SK-N-SH (cell line): Measurements from ENCODE around the gene PDCD11. TPM values are rescaled to one million over a fixed set of nuclear protein-coding genes. Genes with fewer than 3 reads are reported as not detected.

ENCODE experiments used
- CTCF ChIA-PET: fragments of 300-600, 350-600 bp; formaldehyde crosslinking; extraction: SDS; loops from one replicate; lab custom pipeline; 2021; lab: Yijun Ruan, JAX
- POLR2A ChIA-PET: fragments of 350-600 bp; sonication (Branson Sonifier 250); formaldehyde crosslinking; extraction: SDS; loops from one replicate; lab custom pipeline; 2020; ENCODE audit warnings: antibody characterized with exemption, inconsistent platforms; lab: Yijun Ruan, JAX
- DNase-seq: peaks from one replicate; pipeline ENCODE4 v3.0.0; 2012
- H2AFZ ChIP-seq: fragments of 200-600 bp; sonication (generic); 2 replicates; pipeline ENCODE4 v1.8.1; 2016; ENCODE audit warnings: antibody characterized with exemption, mild to moderate bottlenecking, low read depth
- H3F3A ChIP-seq: fragments of 200-600 bp; sonication (generic); replicated peaks from 2 replicates; pipeline ENCODE3; 2016; ENCODE audit warnings: antibody characterized with exemption, mild to moderate bottlenecking; ENCODE audit not compliant: insufficient read depth
- H3K27ac ChIP-seq, 2 experiments: fragments of 200-500 bp in 1 of 2; fragments of 200-600 bp in 1 of 2; sonication (Bioruptor generic) in 1 of 2; sonication (generic), shearing (Covaris generic) in 1 of 2; 2 replicates each; pipeline versions ENCODE4 v1.5.1 to v1.6.1; 2014 to 2016; ENCODE audit warnings: low read depth in 2 of 2, inconsistent platforms in 1 of 2, low read length in 1 of 2, mild to moderate bottlenecking in 1 of 2, mixed read lengths in 1 of 2
- H3K27me3 ChIP-seq: fragments of 200-600 bp; sonication (generic), shearing (Covaris generic); 2 replicates; pipeline ENCODE4 v1.6.1; 2016; ENCODE audit warnings: mixed run types; ENCODE audit not compliant: insufficient read depth
- H3K36me3 ChIP-seq, 2 experiments: fragments of 200-500 bp in 1 of 2; fragments of 200-600 bp in 1 of 2; sonication (Bioruptor generic) in 1 of 2; sonication (generic) in 1 of 2; replicated peaks in 1 of 2; 2 replicates each; pipeline versions ENCODE3 to v1.5.1; 2014 to 2016; ENCODE audit warnings: low read length in 1 of 2, mild to moderate bottlenecking in 1 of 2; ENCODE audit not compliant: insufficient read depth in 2 of 2, control insufficient read depth in 1 of 2
- H3K4me1 ChIP-seq, 2 experiments: fragments of 200-500 bp in 1 of 2; fragments of 200-600 bp in 1 of 2; sonication (Bioruptor generic) in 1 of 2; sonication (generic), shearing (Covaris generic) in 1 of 2; 2 replicates each; pipeline versions ENCODE4 v1.5.1 to v1.6.1; 2014 to 2016; ENCODE audit warnings: low read depth in 1 of 2, low read length in 1 of 2, mixed run types in 1 of 2; ENCODE audit not compliant: insufficient read depth in 2 of 2, control insufficient read depth in 1 of 2
- H3K4me2 ChIP-seq: fragments of 200-600 bp; sonication (generic), shearing (Covaris generic); 2 replicates; pipeline ENCODE4 v1.6.1; 2017; ENCODE audit warnings: mixed run types
- H3K4me3 ChIP-seq, 2 experiments: fragments of 200-500 bp in 1 of 2; fragments of 200-600 bp in 1 of 2; sonication (Bioruptor generic) in 1 of 2; sonication (generic), shearing (Covaris generic) in 1 of 2; 2 replicates each; pipeline versions ENCODE4 v1.5.1 to v1.8.1; 2014 to 2016; ENCODE audit warnings: low read depth in 2 of 2, inconsistent platforms in 1 of 2, low read length in 1 of 2, mild to moderate bottlenecking in 1 of 2, mixed read lengths in 1 of 2, moderate library complexity in 1 of 2
- H3K79me2 ChIP-seq: fragments of 200-600 bp; sonication (generic); 2 replicates; pipeline ENCODE4 v1.8.1; 2017; ENCODE audit warnings: mild to moderate bottlenecking; ENCODE audit not compliant: insufficient read depth
- H3K9ac ChIP-seq: fragments of 200-600 bp; sonication (generic); 2 replicates; pipeline ENCODE4 v1.6.1; 2017; ENCODE audit warnings: mixed run types
- H3K9me2 ChIP-seq: fragments of 200-600 bp; sonication (generic); 2 replicates; pipeline ENCODE4 v1.6.1; 2017; ENCODE audit warnings: mixed run types
- H3K9me3 ChIP-seq: fragments of 200-600 bp; sonication (generic); 2 replicates; pipeline ENCODE4 v1.6.1; 2017; ENCODE audit warnings: mixed run types, mild to moderate bottlenecking, moderate library complexity
- H4K20me1 ChIP-seq: fragments of 200-600 bp; sonication (generic); 2 replicates; pipeline ENCODE4 v1.6.1; 2017; ENCODE audit warnings: mild to moderate bottlenecking, mixed run types; ENCODE audit not compliant: insufficient read depth
- ELF1 ChIP-seq: IDR thresholded peaks from 2 replicates; pipeline ENCODE4 v1.4.0; 2012
- EZH2phosphoT487 ChIP-seq: fragments of 200-600 bp; sonication (generic); IDR thresholded peaks from 2 replicates; pipeline ENCODE4 v1.6.1; 2017; ENCODE audit warnings: low read depth, mixed run types, mild to moderate bottlenecking, antibody characterized with exemption, moderate library complexity, borderline replicate concordance
- FOSL2 ChIP-seq: IDR thresholded peaks from 2 replicates; pipeline ENCODE4 v1.4.0; 2012; ENCODE audit warnings: low read depth, mild to moderate bottlenecking, moderate library complexity, borderline replicate concordance
- FOXJ3 ChIP-seq: sonication (generic); formaldehyde crosslinking; IDR thresholded peaks from 2 replicates; pipeline ENCODE4 v1.5.1; 2020; ENCODE audit warnings: mild to moderate bottlenecking, missing genetic modification reagents
- FOXM1 ChIP-seq: IDR thresholded peaks from 2 replicates; pipeline ENCODE4 v1.4.0; 2012; ENCODE audit warnings: low read depth, mild to moderate bottlenecking
- MEF2A ChIP-seq: IDR thresholded peaks from 2 replicates; pipeline ENCODE4 v1.4.0; 2012; ENCODE audit warnings: low read depth, borderline replicate concordance
- MXI1 ChIP-seq: IDR thresholded peaks from 2 replicates; pipeline ENCODE4 v1.6.1; 2012; ENCODE audit warnings: mild to moderate bottlenecking, low read depth, low read length, improper control_type of control experiment
- NFIC ChIP-seq: IDR thresholded peaks from 2 replicates; pipeline ENCODE4 v1.4.0; 2012; ENCODE audit warnings: borderline replicate concordance
- RCOR1 ChIP-seq: fragments of 150-350 bp; IDR thresholded peaks from 2 replicates; pipeline ENCODE4 v1.6.1; 2017; ENCODE audit warnings: antibody characterized with exemption, low read length
- REST ChIP-seq: IDR thresholded peaks from 2 replicates; pipeline ENCODE4 v1.6.1; 2012; ENCODE audit warnings: mild to moderate bottlenecking, low read depth, low read length, moderate library complexity
- RFX5 ChIP-seq: IDR thresholded peaks from 2 replicates; pipeline ENCODE4 v1.6.1; 2012; ENCODE audit warnings: mild to moderate bottlenecking, improper control_type of control experiment, low read length
- SMC3 ChIP-seq: IDR thresholded peaks from 2 replicates; pipeline ENCODE4 v1.6.1; 2012; ENCODE audit warnings: low read depth, low read length, improper control_type of control experiment
- TCF12 ChIP-seq: IDR thresholded peaks from 2 replicates; pipeline ENCODE4 v1.4.0; 2012
- TEAD4 ChIP-seq: IDR thresholded peaks from 2 replicates; pipeline ENCODE4 v1.4.0; 2012; ENCODE audit warnings: mild to moderate bottlenecking, borderline replicate concordance; ENCODE audit not compliant: insufficient read depth
- USF1 ChIP-seq: IDR thresholded peaks from 2 replicates; pipeline ENCODE4 v1.4.0; 2012; ENCODE audit warnings: low read depth, borderline replicate concordance
- YY1 ChIP-seq: IDR thresholded peaks from 2 replicates; pipeline ENCODE4 v1.4.0; 2012; ENCODE audit warnings: low read depth, mild to moderate bottlenecking
- WGBS: methylation state at CpG from one replicate; pipeline ENCODE4 v1.1.6; 2017; ENCODE audit warnings: low lambda C conversion rate; 5-methylcytosine and 5-hydroxymethylcytosine counted together
- polyA plus RNA-seq, 3 experiments: library from polyadenylated mRNA; depleted of rRNA; stranded (reverse); fragments of >200 nt; gene quantifications; 2 replicates each; pipeline ENCODE4 v1.2.3, GENCODE V29; 2012
- TF ChIP-seq, protein P1 (sequence below): fragments of 200-600 bp; sonication (generic); IDR thresholded peaks from 2 replicates; pipeline ENCODE4 v1.6.1; 2017; ENCODE audit warnings: antibody characterized with exemption, mild to moderate bottlenecking, moderate library complexity
- TF ChIP-seq, protein P2 (sequence below): IDR thresholded peaks from 2 replicates; pipeline ENCODE4 v1.4.0; 2012; ENCODE audit warnings: low read depth, borderline replicate concordance

PDCD11 gene
- polyA plus RNA-seq, 1 of the 3 experiments (the other 2 are of a cell fraction) = 29.8 TPM

GRCh38 chr10:103447187-103447586 lies 50.8 kb downstream of the PDCD11 start:
- H4K20me1 ChIP-seq = no peaks in the 10 kb centered on the region
- no peak overlapping the region for H3K9ac ChIP-seq
- peaks cover 40 to 53% of the 10 kb centered on the region in 2 experiments for H3K36me3 ChIP-seq
- H3K4me3 ChIP-seq = no peak overlapping the region
- H2AFZ ChIP-seq = no peak overlapping the region
- peaks cover 0 to 18% of the 10 kb centered on the region in 2 experiments; a peak in 1 of 4 replicates for H3K4me1 ChIP-seq
- no peaks in the 10 kb centered on the region for H3K27me3 ChIP-seq
- H3K9me3 ChIP-seq = no peaks in the 10 kb centered on the region
- TF ChIP-seq RCOR1 = no peak
- no peak for TF ChIP-seq USF1
- TF ChIP-seq TEAD4 = no peak
- TF ChIP-seq FOSL2 = no peak
- no peak for TF ChIP-seq FOXM1
- TF ChIP-seq YY1 = no peak
- TF ChIP-seq, protein P1, sequence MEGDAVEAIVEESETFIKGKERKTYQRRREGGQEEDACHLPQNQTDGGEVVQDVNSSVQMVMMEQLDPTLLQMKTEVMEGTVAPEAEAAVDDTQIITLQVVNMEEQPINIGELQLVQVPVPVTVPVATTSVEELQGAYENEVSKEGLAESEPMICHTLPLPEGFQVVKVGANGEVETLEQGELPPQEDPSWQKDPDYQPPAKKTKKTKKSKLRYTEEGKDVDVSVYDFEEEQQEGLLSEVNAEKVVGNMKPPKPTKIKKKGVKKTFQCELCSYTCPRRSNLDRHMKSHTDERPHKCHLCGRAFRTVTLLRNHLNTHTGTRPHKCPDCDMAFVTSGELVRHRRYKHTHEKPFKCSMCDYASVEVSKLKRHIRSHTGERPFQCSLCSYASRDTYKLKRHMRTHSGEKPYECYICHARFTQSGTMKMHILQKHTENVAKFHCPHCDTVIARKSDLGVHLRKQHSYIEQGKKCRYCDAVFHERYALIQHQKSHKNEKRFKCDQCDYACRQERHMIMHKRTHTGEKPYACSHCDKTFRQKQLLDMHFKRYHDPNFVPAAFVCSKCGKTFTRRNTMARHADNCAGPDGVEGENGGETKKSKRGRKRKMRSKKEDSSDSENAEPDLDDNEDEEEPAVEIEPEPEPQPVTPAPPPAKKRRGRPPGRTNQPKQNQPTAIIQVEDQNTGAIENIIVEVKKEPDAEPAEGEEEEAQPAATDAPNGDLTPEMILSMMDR = no peak
- TF ChIP-seq FOXJ3 = no peak
- no peak for TF ChIP-seq REST
- TF ChIP-seq MEF2A = no peak
- TF ChIP-seq NFIC = no peak
- no peak for TF ChIP-seq ELF1
- no peak for TF ChIP-seq TCF12
- no peak for TF ChIP-seq SMC3
- no peak for TF ChIP-seq EZH2phosphoT487
- TF ChIP-seq RFX5 = no peak
- TF ChIP-seq, protein P2, sequence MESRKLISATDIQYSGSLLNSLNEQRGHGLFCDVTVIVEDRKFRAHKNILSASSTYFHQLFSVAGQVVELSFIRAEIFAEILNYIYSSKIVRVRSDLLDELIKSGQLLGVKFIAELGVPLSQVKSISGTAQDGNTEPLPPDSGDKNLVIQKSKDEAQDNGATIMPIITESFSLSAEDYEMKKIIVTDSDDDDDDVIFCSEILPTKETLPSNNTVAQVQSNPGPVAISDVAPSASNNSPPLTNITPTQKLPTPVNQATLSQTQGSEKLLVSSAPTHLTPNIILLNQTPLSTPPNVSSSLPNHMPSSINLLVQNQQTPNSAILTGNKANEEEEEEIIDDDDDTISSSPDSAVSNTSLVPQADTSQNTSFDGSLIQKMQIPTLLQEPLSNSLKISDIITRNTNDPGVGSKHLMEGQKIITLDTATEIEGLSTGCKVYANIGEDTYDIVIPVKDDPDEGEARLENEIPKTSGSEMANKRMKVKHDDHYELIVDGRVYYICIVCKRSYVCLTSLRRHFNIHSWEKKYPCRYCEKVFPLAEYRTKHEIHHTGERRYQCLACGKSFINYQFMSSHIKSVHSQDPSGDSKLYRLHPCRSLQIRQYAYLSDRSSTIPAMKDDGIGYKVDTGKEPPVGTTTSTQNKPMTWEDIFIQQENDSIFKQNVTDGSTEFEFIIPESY = no peak
- TF ChIP-seq MXI1 = no peak
- TF ChIP-seq, all 33 proteins: peak for 0
- DNase-seq = no peak
- H3K9me2 ChIP-seq = no peaks in the 10 kb centered on the region
- no peak overlapping the region for H3K4me2 ChIP-seq
- H3F3A ChIP-seq = peaks cover 5% of the 10 kb centered on the region
- 93% methylated on average over 8 of the region's 23 CpGs for WGBS
- POLR2A ChIA-PET = no interaction called here
- CTCF ChIA-PET = interaction anchor here (1.0 kb wide), 1 partner anchor 30 kb away, joined by 4 read pairs; no protein-coding TSS in a partner anchor
- H3K79me2 ChIP-seq = no peaks in the 10 kb centered on the region
- no peak overlapping the region for H3K27ac ChIP-seq
